Tongue (tissue), 2 donors: ENCODE measurements around the gene LRG1. TPM values are rescaled to one million over a fixed set of nuclear protein-coding genes. Genes with fewer than 3 reads are reported as not detected.

Source experiments
- DNase-seq: peaks from one replicate; pipeline ENCODE4 v3.0.0-alpha.2; 2015
- total RNA-seq: library from RNA; depleted of rRNA; stranded (reverse); fragments of >200 nt; gene quantifications from one replicate; pipeline ENCODE4 v1.2.3, GENCODE V29; 2014

The LRG1 gene
- total RNA-seq, 1 donor from 2014 or later: 1.5 TPM

- DNase-seq: no peak
Observed at GRCh38 chr19:4525563-4526002, 14.3 kb downstream of the LRG1 start.

GRCh38 chr19:4524808-4525562 lies 14.9 kb downstream of the LRG1 start:
- DNase-seq: peak; percentile 70

- no peak for DNase-seq
Observed at GRCh38 chr19:4523306-4524110, 16.3 kb downstream of the LRG1 start.

- no peak for DNase-seq
Observed at GRCh38 chr19:4522291-4523002, 17.4 kb downstream of the LRG1 start.

- no peak for DNase-seq
Observed at GRCh38 chr19:4521888-4522242, 18.0 kb downstream of the LRG1 start.

GRCh38 chr19:4521170-4521887 lies 18.5 kb downstream of the LRG1 start:
- DNase-seq: no peak

GRCh38 chr19:4519521-4520277 lies 20.1 kb downstream of the LRG1 start:
- DNase-seq: no peak

- no peak for DNase-seq
Observed at GRCh38 chr19:4519172-4519496, 20.7 kb downstream of the LRG1 start.

GRCh38 chr19:4518345-4519171 lies 21.3 kb downstream of the LRG1 start, which contains the start of gene PLIN4:
PLIN4 (minus strand) TSS chr19:4518486; CDS start chr19:4518272, 214 bp downstream.
- DNase-seq: peak; percentile 47

GRCh38 chr19:4517451-4518057 lies 22.3 kb downstream of the LRG1 start:
- DNase-seq: no peak

- peak; percentile 64 for DNase-seq
Observed at GRCh38 chr19:4516939-4517300, 22.9 kb downstream of the LRG1 start.

- DNase-seq: no peak
Observed at GRCh38 chr19:4516199-4516938, 23.5 kb downstream of the LRG1 start.

- no peak for DNase-seq
Observed at GRCh38 chr19:4515732-4516131, 24.1 kb downstream of the LRG1 start.

- DNase-seq: no peak
Observed at GRCh38 chr19:4513248-4513647, 26.6 kb downstream of the LRG1 start.

GRCh38 chr19:4512070-4512469 lies 27.8 kb downstream of the LRG1 start:
- DNase-seq: no peak

GRCh38 chr19:4511300-4512054 lies 28.4 kb downstream of the LRG1 start:
- no peak for DNase-seq

GRCh38 chr19:4510435-4511255 lies 29.2 kb downstream of the LRG1 start:
- DNase-seq: no peak

GRCh38 chr19:4508698-4509097 lies 31.1 kb downstream of the LRG1 start:
- no peak for DNase-seq
